Measurements from ENCODE around the gene THAP7. TPM values are rescaled to one million over a fixed set of nuclear protein-coding genes. Genes with fewer than 3 reads are reported as not detected.
"Not testable (repeated sequence)": the region's sequence is repeated elsewhere in the genome, so short reads cannot be mapped to it uniquely, and the experiment has no call there.

The THAP7 gene
- total RNA-seq, 1 experiment from 2014 or later = 24.9 TPM

- Mint-ChIP-seq H3K9me3 (ENCODE audit: unreplicated experiment) (no peaks in the 10 kb centered on the region), H3K4me3 (ENCODE audit: unreplicated experiment) (no peak overlapping the region), H3K27ac (ENCODE audit: low read depth, unreplicated experiment) (no peak overlapping the region), H3K36me3 (ENCODE audit: insufficient read depth, unreplicated experiment) (no peaks in the 10 kb centered on the region), H3K4me1 (ENCODE audit: insufficient read depth, unreplicated experiment) (peaks cover 44% of the 10 kb centered on the region), H3K27me3 (ENCODE audit: insufficient read depth, unreplicated experiment) (no peaks in the 10 kb centered on the region)
- no peak for TF ChIP-seq CTCF (IDR thresholded peaks at IDR 0.05; ENCODE audit: unreplicated experiment)
- peak; percentile 17 for DNase-seq (ENCODE audit: unreplicated experiment)
- no TSS peak for BruUV-seq (replicated peaks)
- intact Hi-C loops (cut with micrococcal nuclease) = no loop called here
- CTCF ChIA-PET = no interaction called here
- POLR2A ChIA-PET = interaction anchor here (1.2 kb wide), 1 partner anchor 39 kb away, joined by 3 read pairs; no protein-coding TSS in a partner anchor
These were observed 40.0 kb upstream of the THAP7 start for GRCh38 chr22:21041937-21042336.

GRCh38 chr22:21039158-21039557 is 37.2 kb upstream of the THAP7 start:
- H3K27ac Mint-ChIP-seq (ENCODE audit: low read depth, unreplicated experiment); DNase-seq (ENCODE audit: unreplicated experiment); BruUV-seq (replicated peaks); intact Hi-C loops (cut with micrococcal nuclease); H3K36me3 Mint-ChIP-seq (ENCODE audit: insufficient read depth, unreplicated experiment); H3K9me3 Mint-ChIP-seq (ENCODE audit: unreplicated experiment); H3K27me3 Mint-ChIP-seq (ENCODE audit: insufficient read depth, unreplicated experiment); H3K4me3 Mint-ChIP-seq (ENCODE audit: unreplicated experiment); POLR2A ChIA-PET: not testable (repeated sequence)
- CTCF ChIA-PET = interaction anchor here (0.5 to 0.7 kb wide), 2 partner anchors 44 to 909 kb away, joined by 3 read pairs; no protein-coding TSS in a partner anchor
- H3K4me1 Mint-ChIP-seq (ENCODE audit: insufficient read depth, unreplicated experiment) = peaks cover 25% of the 10 kb centered on the region

GRCh38 chr22:21038405-21038804 is 36.5 kb upstream of the THAP7 start:
- no peak overlapping the region for H3K4me3 Mint-ChIP-seq (ENCODE audit: unreplicated experiment)
- BruUV-seq (replicated peaks) = no TSS peak
- POLR2A ChIA-PET = interaction anchor here (0.7 to 1.6 kb wide), 8 partner anchors 24 to 788 kb away, joined by 3 to 18 read pairs (median 8); partner anchors contain the start of genes CRKL, LZTR1, P2RX6 and THAP7

DNA sequence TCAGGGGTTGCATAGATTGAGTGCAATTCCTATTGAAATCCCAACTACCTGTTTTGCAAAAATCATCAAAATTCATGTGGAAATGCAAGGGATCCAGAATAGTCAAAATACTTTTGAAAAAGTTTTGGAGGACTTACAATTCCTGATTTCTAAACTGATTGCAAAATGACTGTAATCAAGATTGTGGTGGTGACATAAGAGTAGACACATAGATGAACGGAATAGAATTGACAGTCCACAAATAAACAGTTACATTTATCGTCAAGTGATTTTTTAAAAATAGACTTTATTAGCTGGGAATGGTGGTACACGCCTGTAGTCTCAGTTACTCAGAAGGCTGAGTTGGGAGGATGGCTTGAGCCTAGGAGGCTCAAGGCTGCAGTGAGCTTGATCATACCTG is 33.1 kb upstream of the THAP7 start:
- peaks cover 13% of the 10 kb centered on the region for H3K4me1 Mint-ChIP-seq (ENCODE audit: insufficient read depth, unreplicated experiment)
- intact Hi-C loops (cut with micrococcal nuclease) = no loop called here

More at GRCh38 chr22:21038405-21038804, 36.5 kb upstream of the THAP7 start:
- intact Hi-C loops (cut with micrococcal nuclease) = loop anchor here (1.0 kb wide), 1 partner anchor 36 kb away; the partner anchor contains the start of gene THAP7
- peak overlapping the region; percentile 85 for H3K27ac Mint-ChIP-seq (ENCODE audit: low read depth, unreplicated experiment)
- H3K36me3 Mint-ChIP-seq (ENCODE audit: insufficient read depth, unreplicated experiment) = no peaks in the 10 kb centered on the region
- DNase-seq (ENCODE audit: unreplicated experiment) = no peak
- CTCF ChIA-PET = interaction anchor here (0.6 kb wide), 1 partner anchor 13 kb away, joined by 3 read pairs; no protein-coding TSS in a partner anchor
- no peaks in the 10 kb centered on the region for H3K9me3 Mint-ChIP-seq (ENCODE audit: unreplicated experiment)
- TF ChIP-seq CTCF (IDR thresholded peaks at IDR 0.05; ENCODE audit: unreplicated experiment) = no peak
- no peaks in the 10 kb centered on the region for H3K27me3 Mint-ChIP-seq (ENCODE audit: insufficient read depth, unreplicated experiment)
- peaks cover 18% of the 10 kb centered on the region for H3K4me1 Mint-ChIP-seq (ENCODE audit: insufficient read depth, unreplicated experiment)

More for the DNA sequence above, 33.1 kb upstream of the THAP7 start:
- ChIA-PET POLR2A (interaction anchor here (0.7 kb wide), 1 partner anchor 33 kb away, joined by 3 read pairs; no protein-coding TSS in a partner anchor), CTCF (interaction anchor here (1.1 kb wide), 1 partner anchor 67 kb away, joined by 3 read pairs; no protein-coding TSS in a partner anchor)
- no peaks in the 10 kb centered on the region for H3K36me3 Mint-ChIP-seq (ENCODE audit: insufficient read depth, unreplicated experiment)
- no peaks in the 10 kb centered on the region for H3K9me3 Mint-ChIP-seq (ENCODE audit: unreplicated experiment)
- no peak for TF ChIP-seq CTCF (IDR thresholded peaks at IDR 0.05; ENCODE audit: unreplicated experiment)
- no TSS peak for BruUV-seq (replicated peaks)
- DNase-seq (ENCODE audit: unreplicated experiment) = no peak
- no peak overlapping the region for H3K27ac Mint-ChIP-seq (ENCODE audit: low read depth, unreplicated experiment)
- H3K27me3 Mint-ChIP-seq (ENCODE audit: insufficient read depth, unreplicated experiment) = no peaks in the 10 kb centered on the region
- H3K4me3 Mint-ChIP-seq (ENCODE audit: unreplicated experiment) = no peak overlapping the region
